Loucy (cell line): Measurements from ENCODE around the gene CACNA1S.

Experiments used
- H2AFZ ChIP-seq: fragments of 200-600 bp; sonication (generic); 2 replicates; pipeline ENCODE4 v1.6.0; 2016; ENCODE audit warnings: antibody characterized with exemption, mild to moderate bottlenecking, low read length, moderate library complexity
- H3F3A ChIP-seq: fragments of 200-600 bp; 2 replicates; pipeline ENCODE4 v1.6.0; 2016; ENCODE audit warnings: antibody characterized with exemption, low read depth, mild to moderate bottlenecking
- H3K27me3 ChIP-seq: fragments of 200-600 bp; sonication (generic); 2 replicates; pipeline ENCODE4 v1.6.1; 2014; ENCODE audit warnings: low read length, mild to moderate bottlenecking; ENCODE audit not compliant: insufficient read depth, poor library complexity, severe bottlenecking
- H3K36me3 ChIP-seq: fragments of 200-600 bp; sonication (generic); 2 replicates; pipeline ENCODE4 v1.6.1; 2016; ENCODE audit warnings: low read length; ENCODE audit not compliant: insufficient read depth
- H3K4me1 ChIP-seq: fragments of 200-600 bp; sonication (generic); 2 replicates; pipeline ENCODE4 v1.5.1; 2014; ENCODE audit warnings: low read length, mild to moderate bottlenecking; ENCODE audit not compliant: insufficient read depth, poor library complexity, severe bottlenecking
- H3K4me2 ChIP-seq: fragments of 200-600 bp; sonication (generic); 2 replicates; pipeline ENCODE4 v1.6.0; 2014; ENCODE audit warnings: antibody characterized with exemption, low read length, low read depth, mild to moderate bottlenecking; ENCODE audit not compliant: poor library complexity, severe bottlenecking
- H3K4me3 ChIP-seq: fragments of 200-600 bp; sonication (generic); 2 replicates; pipeline ENCODE4 v1.5.1; 2014; ENCODE audit warnings: low read length, mild to moderate bottlenecking, mixed read lengths; ENCODE audit not compliant: poor library complexity, severe bottlenecking
- H3K79me2 ChIP-seq: fragments of 200-600 bp; sonication (generic); 2 replicates; pipeline ENCODE4 v1.6.1; 2014; ENCODE audit warnings: low read length; ENCODE audit not compliant: insufficient read depth
- H3K9ac ChIP-seq: fragments of 200-600 bp; sonication (generic); 2 replicates; pipeline ENCODE4 v1.6.0; 2014; ENCODE audit warnings: mild to moderate bottlenecking, low read depth, low read length, moderate library complexity; ENCODE audit not compliant: poor library complexity, severe bottlenecking
- H3K9me2 ChIP-seq: fragments of 200-600 bp; sonication (generic); replicated peaks from 2 replicates; pipeline ENCODE4 v1.6.1; 2016; ENCODE audit warnings: low read depth, low read length, mixed read lengths
- H3K9me3 ChIP-seq: fragments of 200-600 bp; sonication (generic); 2 replicates; pipeline ENCODE4 v1.6.1; 2014; ENCODE audit warnings: mild to moderate bottlenecking, antibody characterized with exemption, low read length, low read depth; ENCODE audit not compliant: insufficient read depth
- H4K20me1 ChIP-seq: fragments of 200-600 bp; sonication (generic); 2 replicates; pipeline ENCODE4 v1.6.0; 2014; ENCODE audit warnings: antibody characterized with exemption, low read length, mild to moderate bottlenecking; ENCODE audit not compliant: insufficient read depth, poor library complexity, severe bottlenecking
- EZH2phosphoT487 ChIP-seq: fragments of 200-600 bp; IDR thresholded peaks from 2 replicates; pipeline ENCODE4 v1.6.1; 2018; ENCODE audit warnings: antibody characterized with exemption, mild to moderate bottlenecking, moderate library complexity, borderline replicate concordance
- TF ChIP-seq, protein P1 (sequence below): fragments of 200-600 bp; sonication (generic); conservative IDR thresholded peaks from 2 replicates; pipeline ENCODE4 v1.5.1; 2014; ENCODE audit warnings: mild to moderate bottlenecking, antibody characterized with exemption, low read length

Gene CACNA1S

DNA sequence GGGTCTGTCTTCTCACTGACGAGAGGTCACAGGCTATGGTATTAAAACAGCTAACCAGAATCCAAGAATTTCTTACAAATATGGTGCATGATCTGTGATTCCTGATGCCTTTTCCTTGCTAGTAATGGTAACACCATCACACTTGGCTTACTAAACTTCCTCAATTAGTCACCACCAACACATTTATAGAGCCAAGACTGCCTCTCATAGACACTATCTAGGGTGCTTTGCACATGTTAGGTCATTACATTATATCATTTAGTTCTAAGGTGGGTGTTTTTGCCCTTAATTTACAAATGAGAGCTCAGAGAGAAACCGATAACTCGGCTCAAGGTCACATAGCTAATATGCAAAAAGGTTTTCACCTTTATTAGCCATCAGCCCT, 97.4 kb downstream of the CACNA1S start:
- peak overlapping the region; percentile 53 for H3K9ac ChIP-seq
- TF ChIP-seq, protein P1, sequence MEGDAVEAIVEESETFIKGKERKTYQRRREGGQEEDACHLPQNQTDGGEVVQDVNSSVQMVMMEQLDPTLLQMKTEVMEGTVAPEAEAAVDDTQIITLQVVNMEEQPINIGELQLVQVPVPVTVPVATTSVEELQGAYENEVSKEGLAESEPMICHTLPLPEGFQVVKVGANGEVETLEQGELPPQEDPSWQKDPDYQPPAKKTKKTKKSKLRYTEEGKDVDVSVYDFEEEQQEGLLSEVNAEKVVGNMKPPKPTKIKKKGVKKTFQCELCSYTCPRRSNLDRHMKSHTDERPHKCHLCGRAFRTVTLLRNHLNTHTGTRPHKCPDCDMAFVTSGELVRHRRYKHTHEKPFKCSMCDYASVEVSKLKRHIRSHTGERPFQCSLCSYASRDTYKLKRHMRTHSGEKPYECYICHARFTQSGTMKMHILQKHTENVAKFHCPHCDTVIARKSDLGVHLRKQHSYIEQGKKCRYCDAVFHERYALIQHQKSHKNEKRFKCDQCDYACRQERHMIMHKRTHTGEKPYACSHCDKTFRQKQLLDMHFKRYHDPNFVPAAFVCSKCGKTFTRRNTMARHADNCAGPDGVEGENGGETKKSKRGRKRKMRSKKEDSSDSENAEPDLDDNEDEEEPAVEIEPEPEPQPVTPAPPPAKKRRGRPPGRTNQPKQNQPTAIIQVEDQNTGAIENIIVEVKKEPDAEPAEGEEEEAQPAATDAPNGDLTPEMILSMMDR = no peak
- TF ChIP-seq EZH2phosphoT487 = no peak
- no peak overlapping the region for H2AFZ ChIP-seq
- peaks cover 94% of the 10 kb centered on the region for H3K79me2 ChIP-seq
- no peaks in the 10 kb centered on the region for H3K9me3 ChIP-seq
- peaks cover 65% of the 10 kb centered on the region for H3K4me1 ChIP-seq
- no peaks in the 10 kb centered on the region for H3K27me3 ChIP-seq
- peaks cover 3% of the 10 kb centered on the region for H3F3A ChIP-seq
- peaks cover 11% of the 10 kb centered on the region for H4K20me1 ChIP-seq
- H3K9me2 ChIP-seq = no peaks in the 10 kb centered on the region
- H3K4me3 ChIP-seq = no peak overlapping the region
- H3K4me2 ChIP-seq = no peak overlapping the region
- H3K36me3 ChIP-seq = no peaks in the 10 kb centered on the region

DNA sequence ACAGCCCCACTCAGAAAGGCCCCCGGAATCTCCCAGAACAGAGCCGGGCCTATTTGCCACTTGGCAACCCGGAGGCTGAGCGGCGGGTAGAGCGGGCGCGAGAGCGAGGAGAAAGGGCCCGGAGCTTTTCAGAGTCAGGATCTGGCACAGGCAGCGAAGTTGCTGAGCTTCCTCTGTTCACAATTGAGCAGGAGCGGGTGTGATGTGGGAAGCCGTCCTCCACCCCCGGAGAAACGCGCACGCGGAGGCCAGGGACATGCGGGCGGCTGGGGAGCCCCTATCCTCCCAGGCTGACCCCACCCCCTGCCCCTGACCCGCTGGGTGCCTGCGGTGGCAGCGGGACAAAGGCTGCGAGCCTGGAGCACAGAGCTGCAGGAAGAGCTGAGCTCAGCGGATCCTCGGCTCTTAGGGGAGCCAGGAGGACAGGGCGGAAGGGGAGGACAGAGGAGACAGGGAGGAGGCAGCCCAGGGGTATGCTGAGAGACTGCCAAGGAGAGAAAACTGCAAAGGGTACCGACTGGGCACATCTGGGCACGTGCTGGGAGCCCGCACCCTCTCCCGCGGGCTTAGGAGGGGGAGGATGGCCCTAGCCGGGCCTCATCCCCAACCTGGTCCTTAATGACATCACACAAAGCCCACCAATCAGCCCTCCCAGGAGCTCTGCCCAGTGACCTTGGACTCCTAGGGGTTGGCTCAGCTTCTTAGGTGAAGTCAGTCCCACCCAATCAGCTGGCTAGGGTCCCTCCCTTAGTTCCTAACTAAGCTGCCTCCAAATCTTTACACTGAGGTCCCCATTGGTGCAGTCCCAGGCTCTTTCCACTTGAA, 98.0 kb downstream of the CACNA1S start:
- no peaks in the 10 kb centered on the region for H3F3A ChIP-seq
- H3K9me2 ChIP-seq = no peaks in the 10 kb centered on the region
- H4K20me1 ChIP-seq = peaks cover 15% of the 10 kb centered on the region
- H3K36me3 ChIP-seq = peaks cover 1% of the 10 kb centered on the region; the same call in 1 of the 2 replicates
- H3K27me3 ChIP-seq = no peaks in the 10 kb centered on the region
- no peak overlapping the region for H3K4me3 ChIP-seq
- TF ChIP-seq, protein P1 = no peak
- no peak for TF ChIP-seq EZH2phosphoT487
- H3K4me1 ChIP-seq = peaks cover 60% of the 10 kb centered on the region
- no peak overlapping the region for H2AFZ ChIP-seq
- H3K9me3 ChIP-seq = no peaks in the 10 kb centered on the region
- peaks cover 93% of the 10 kb centered on the region for H3K79me2 ChIP-seq
- H3K4me2 ChIP-seq = no peak overlapping the region
- H3K9ac ChIP-seq = no peak overlapping the region

DNA sequence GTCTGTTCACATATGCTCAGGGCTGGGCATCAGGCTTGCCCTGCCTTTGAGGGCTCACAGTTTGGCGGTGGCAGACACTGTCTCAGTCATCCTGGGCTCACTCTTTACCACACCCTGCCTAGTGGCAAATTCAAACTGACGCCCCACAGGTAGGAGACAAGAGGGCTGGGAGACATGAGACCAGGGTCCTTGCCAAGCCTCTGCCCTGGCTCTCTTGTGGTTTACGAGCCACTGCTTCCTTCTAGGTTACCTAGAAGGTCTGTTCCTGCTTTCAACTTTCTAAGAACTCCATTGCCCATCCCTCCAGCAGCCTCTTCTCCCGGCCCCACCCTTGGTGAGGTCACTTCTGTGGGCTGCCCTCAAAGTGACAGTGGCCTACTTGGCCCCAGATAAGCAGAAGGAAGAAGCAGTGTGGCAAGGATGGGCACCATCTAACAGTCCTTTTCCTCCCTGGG, 99.2 kb downstream of the CACNA1S start:
- no peak for TF ChIP-seq EZH2phosphoT487
- TF ChIP-seq, protein P1 = no peak
- Histone ChIP-seq H3K4me1 (peaks cover 49% of the 10 kb centered on the region), H3K4me2 (peak overlapping the region; percentile 37), H3K4me3 (no peak overlapping the region), H3K9me3 (no peaks in the 10 kb centered on the region), H3K27me3 (no peaks in the 10 kb centered on the region), H3F3A (no peaks in the 10 kb centered on the region), H3K79me2 (peaks cover 81% of the 10 kb centered on the region), H2AFZ (no peak overlapping the region), H3K9me2 (no peaks in the 10 kb centered on the region), H3K9ac (no peak overlapping the region), H3K36me3 (peaks cover 12% of the 10 kb centered on the region; the same call in 1 of the 2 replicates), H4K20me1 (peaks cover 18% of the 10 kb centered on the region)
